ENCODE results near the gene SCMH1.

- TF ChIP-seq CTCF (conservative IDR thresholded peaks at IDR 0.05; ENCODE audit: low read length) (no peak), EZH2phosphoT487 (IDR thresholded peaks at IDR 0.05; ENCODE audit: borderline replicate concordance, low read depth, low read length) (no peak)
Observed at GRCh38 chr1:41086921-41087320, 155.2 kb downstream of the SCMH1 start.

All from OCI-LY7 (cell line).